ENCODE measurements around the gene SMAD6. TPM values are rescaled to one million over a fixed set of nuclear protein-coding genes. Genes with fewer than 3 reads are reported as not detected.

Gene SMAD6
- polyA plus RNA-seq, 1 donor from 2014 or later: 0.16 TPM

DNA sequence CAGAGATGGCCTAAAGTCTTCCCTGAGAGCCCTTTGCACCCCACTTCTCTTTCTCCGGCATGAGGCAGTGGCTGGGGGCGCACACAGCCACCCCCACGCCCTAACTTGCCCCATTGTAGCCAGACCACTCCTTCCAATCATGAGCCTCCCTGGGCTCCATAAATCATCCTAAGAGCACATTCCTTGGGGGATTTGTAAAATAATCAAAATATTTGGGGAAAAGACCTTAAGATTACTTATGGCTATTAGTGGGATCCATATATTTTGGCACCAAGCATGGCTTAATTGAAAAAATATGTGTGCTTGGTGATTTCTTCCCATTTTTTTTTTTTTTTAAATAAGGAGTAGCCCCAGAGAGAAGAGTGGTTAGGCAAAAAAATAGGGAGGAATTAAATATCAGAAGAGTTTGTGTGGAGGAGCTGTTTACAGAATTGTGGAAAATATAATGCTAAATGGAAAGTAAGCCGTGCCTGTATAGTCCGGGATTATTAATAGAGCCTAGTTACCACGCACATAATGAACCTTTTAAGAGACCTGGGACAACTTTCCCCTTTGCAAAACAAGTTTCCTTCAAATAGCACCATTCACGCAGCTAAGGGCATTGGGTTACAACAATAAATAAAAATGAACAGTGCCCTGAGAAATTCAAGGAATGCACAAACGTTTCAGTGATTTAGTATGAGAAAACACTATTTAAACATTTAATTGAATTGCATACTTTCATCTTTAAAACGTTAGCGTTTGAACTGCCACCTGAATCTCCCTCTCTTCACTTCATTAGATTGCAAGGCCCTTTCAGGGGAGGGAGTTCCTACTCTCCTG lies 46.1 kb downstream of the SMAD6 start:
- no peak overlapping the region for H3K27ac ChIP-seq (ENCODE audit: low read length)
- H2AFZ ChIP-seq (ENCODE audit: low read depth, low read length): no peak overlapping the region
- no peaks in the 10 kb centered on the region for H3K79me2 ChIP-seq (replicated peaks; ENCODE audit: insufficient read depth, low read length)

DNA sequence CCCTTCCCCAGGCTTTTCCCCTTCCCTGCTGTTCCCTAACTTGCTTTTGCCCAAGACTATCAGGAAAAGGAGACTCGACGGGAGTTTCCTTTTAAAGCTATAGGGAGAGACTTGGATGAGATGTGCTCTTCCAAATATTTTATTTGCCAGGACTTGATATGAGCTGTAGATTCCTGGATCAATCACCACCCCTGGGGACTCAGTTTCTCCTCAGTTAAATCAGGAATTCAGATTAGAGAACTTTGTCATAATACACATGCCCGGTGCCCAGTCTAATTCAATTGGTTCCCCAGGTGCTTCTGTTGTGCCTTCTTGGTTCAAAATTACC lies 46.6 kb downstream of the SMAD6 start:
- Histone ChIP-seq H3K27me3 (ENCODE audit: insufficient read depth, low read depth, low read length) (no peaks in the 10 kb centered on the region), H3K79me2 (replicated peaks; ENCODE audit: insufficient read depth, low read length) (no peaks in the 10 kb centered on the region), H3K36me3 (ENCODE audit: insufficient read depth, low read length) (no peaks in the 10 kb centered on the region), H3F3A (ENCODE audit: insufficient read depth, low read length, poor library complexity, severe bottlenecking) (no peaks in the 10 kb centered on the region), H3K9me3 (ENCODE audit: low read length) (no peaks in the 10 kb centered on the region), H2AFZ (ENCODE audit: low read depth, low read length) (no peak overlapping the region), H3K9me2 (ENCODE audit: insufficient read depth, low read length) (no peaks in the 10 kb centered on the region), H3K9ac (ENCODE audit: low read length) (no peak overlapping the region), H3K4me3 (ENCODE audit: low read length) (no peak overlapping the region), H3K27ac (ENCODE audit: low read length) (no peak overlapping the region), H4K20me1 (ENCODE audit: insufficient read depth) (no peaks in the 10 kb centered on the region), H3K4me2 (ENCODE audit: low read length) (no peak overlapping the region)
- no peak for TF ChIP-seq RAD21 (conservative IDR thresholded peaks at IDR 0.05)
- TF ChIP-seq EZH2 (IDR thresholded peaks at IDR 0.05; ENCODE audit: borderline replicate concordance, insufficient read depth, low read length, poor library complexity, severe bottlenecking): no peak
- no peak for TF ChIP-seq EP300 (conservative IDR thresholded peaks at IDR 0.05; ENCODE audit: poor library complexity, severe bottlenecking)
- TF ChIP-seq, protein P1, sequence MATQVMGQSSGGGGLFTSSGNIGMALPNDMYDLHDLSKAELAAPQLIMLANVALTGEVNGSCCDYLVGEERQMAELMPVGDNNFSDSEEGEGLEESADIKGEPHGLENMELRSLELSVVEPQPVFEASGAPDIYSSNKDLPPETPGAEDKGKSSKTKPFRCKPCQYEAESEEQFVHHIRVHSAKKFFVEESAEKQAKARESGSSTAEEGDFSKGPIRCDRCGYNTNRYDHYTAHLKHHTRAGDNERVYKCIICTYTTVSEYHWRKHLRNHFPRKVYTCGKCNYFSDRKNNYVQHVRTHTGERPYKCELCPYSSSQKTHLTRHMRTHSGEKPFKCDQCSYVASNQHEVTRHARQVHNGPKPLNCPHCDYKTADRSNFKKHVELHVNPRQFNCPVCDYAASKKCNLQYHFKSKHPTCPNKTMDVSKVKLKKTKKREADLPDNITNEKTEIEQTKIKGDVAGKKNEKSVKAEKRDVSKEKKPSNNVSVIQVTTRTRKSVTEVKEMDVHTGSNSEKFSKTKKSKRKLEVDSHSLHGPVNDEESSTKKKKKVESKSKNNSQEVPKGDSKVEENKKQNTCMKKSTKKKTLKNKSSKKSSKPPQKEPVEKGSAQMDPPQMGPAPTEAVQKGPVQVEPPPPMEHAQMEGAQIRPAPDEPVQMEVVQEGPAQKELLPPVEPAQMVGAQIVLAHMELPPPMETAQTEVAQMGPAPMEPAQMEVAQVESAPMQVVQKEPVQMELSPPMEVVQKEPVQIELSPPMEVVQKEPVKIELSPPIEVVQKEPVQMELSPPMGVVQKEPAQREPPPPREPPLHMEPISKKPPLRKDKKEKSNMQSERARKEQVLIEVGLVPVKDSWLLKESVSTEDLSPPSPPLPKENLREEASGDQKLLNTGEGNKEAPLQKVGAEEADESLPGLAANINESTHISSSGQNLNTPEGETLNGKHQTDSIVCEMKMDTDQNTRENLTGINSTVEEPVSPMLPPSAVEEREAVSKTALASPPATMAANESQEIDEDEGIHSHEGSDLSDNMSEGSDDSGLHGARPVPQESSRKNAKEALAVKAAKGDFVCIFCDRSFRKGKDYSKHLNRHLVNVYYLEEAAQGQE (IDR thresholded peaks at IDR 0.05; ENCODE audit: borderline replicate concordance): no peak
- no peak for TF ChIP-seq TAF1 (IDR thresholded peaks at IDR 0.05; ENCODE audit: low read depth)
- no peak for TF ChIP-seq POLR2AphosphoS5 (IDR thresholded peaks at IDR 0.05)
- TF ChIP-seq MXI1 (conservative IDR thresholded peaks at IDR 0.05; ENCODE audit: poor library complexity, severe bottlenecking): no peak
- TF ChIP-seq SMC3 (conservative IDR thresholded peaks at IDR 0.05; ENCODE audit: poor library complexity): no peak
- TF ChIP-seq, protein P2, sequence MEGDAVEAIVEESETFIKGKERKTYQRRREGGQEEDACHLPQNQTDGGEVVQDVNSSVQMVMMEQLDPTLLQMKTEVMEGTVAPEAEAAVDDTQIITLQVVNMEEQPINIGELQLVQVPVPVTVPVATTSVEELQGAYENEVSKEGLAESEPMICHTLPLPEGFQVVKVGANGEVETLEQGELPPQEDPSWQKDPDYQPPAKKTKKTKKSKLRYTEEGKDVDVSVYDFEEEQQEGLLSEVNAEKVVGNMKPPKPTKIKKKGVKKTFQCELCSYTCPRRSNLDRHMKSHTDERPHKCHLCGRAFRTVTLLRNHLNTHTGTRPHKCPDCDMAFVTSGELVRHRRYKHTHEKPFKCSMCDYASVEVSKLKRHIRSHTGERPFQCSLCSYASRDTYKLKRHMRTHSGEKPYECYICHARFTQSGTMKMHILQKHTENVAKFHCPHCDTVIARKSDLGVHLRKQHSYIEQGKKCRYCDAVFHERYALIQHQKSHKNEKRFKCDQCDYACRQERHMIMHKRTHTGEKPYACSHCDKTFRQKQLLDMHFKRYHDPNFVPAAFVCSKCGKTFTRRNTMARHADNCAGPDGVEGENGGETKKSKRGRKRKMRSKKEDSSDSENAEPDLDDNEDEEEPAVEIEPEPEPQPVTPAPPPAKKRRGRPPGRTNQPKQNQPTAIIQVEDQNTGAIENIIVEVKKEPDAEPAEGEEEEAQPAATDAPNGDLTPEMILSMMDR (IDR thresholded peaks at IDR 0.05; ENCODE audit: poor library complexity, severe bottlenecking): no peak

More for the DNA sequence above, 46.1 kb downstream of the SMAD6 start:
- Histone ChIP-seq H3K9me3 (ENCODE audit: low read length) (no peaks in the 10 kb centered on the region), H3K4me2 (ENCODE audit: low read length) (no peak overlapping the region), H3K4me3 (ENCODE audit: low read length) (no peak overlapping the region), H3F3A (ENCODE audit: insufficient read depth, low read length, poor library complexity, severe bottlenecking) (no peaks in the 10 kb centered on the region), H3K9me2 (ENCODE audit: insufficient read depth, low read length) (no peaks in the 10 kb centered on the region), H3K9ac (ENCODE audit: low read length) (no peak overlapping the region), H3K27me3 (ENCODE audit: insufficient read depth, low read depth, low read length) (no peaks in the 10 kb centered on the region), H4K20me1 (ENCODE audit: insufficient read depth) (no peaks in the 10 kb centered on the region), H3K36me3 (ENCODE audit: insufficient read depth, low read length) (no peaks in the 10 kb centered on the region)
- TF ChIP-seq POLR2AphosphoS5 (IDR thresholded peaks at IDR 0.05): no peak
- no peak for TF ChIP-seq MXI1 (conservative IDR thresholded peaks at IDR 0.05; ENCODE audit: poor library complexity, severe bottlenecking)
- TF ChIP-seq EP300 (conservative IDR thresholded peaks at IDR 0.05; ENCODE audit: poor library complexity, severe bottlenecking): no peak
- TF ChIP-seq TAF1 (IDR thresholded peaks at IDR 0.05; ENCODE audit: low read depth): no peak
- TF ChIP-seq, protein P1 (IDR thresholded peaks at IDR 0.05; ENCODE audit: borderline replicate concordance): no peak
- TF ChIP-seq, protein P2 (IDR thresholded peaks at IDR 0.05; ENCODE audit: poor library complexity, severe bottlenecking): no peak
- TF ChIP-seq SMC3 (conservative IDR thresholded peaks at IDR 0.05; ENCODE audit: poor library complexity): no peak
- TF ChIP-seq RAD21 (conservative IDR thresholded peaks at IDR 0.05): no peak

Data from neural cell (in vitro differentiated cells).